ENCODE results near the gene NECTIN4.

DNA sequence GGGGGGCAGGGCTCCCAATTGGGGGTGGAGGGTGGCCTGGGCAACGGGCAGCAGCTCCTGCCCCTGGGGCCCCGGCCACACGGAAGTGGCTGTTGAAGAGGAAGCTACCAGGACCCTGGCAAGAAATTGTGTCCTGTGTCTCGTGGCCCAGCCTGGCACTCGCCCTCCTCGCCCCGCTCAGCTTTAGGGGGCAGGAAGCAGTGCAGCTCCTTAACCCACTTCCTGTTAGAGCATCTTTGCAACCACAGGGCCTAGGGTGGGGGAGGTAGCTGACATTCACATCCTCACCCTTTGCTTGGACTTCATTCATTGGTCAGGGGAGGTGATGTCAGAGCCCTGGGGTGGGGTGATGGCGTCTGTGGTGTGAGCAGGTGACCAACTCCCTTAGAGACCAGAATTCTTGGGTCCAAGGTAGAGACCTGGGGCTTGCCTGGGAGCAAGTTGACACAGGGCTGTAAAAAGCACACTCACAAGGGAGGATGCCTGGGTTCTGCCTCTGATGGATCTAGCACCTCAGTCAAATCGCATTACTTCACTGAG is 19.6 kb downstream of the NECTIN4 start, which contains the start of gene ARHGAP30:
- TF ChIP-seq EZH2 (IDR thresholded peaks at IDR 0.05; ENCODE audit: borderline replicate concordance, low read depth, low read length, severe bottlenecking), result no peak
- TF ChIP-seq, protein P1, sequence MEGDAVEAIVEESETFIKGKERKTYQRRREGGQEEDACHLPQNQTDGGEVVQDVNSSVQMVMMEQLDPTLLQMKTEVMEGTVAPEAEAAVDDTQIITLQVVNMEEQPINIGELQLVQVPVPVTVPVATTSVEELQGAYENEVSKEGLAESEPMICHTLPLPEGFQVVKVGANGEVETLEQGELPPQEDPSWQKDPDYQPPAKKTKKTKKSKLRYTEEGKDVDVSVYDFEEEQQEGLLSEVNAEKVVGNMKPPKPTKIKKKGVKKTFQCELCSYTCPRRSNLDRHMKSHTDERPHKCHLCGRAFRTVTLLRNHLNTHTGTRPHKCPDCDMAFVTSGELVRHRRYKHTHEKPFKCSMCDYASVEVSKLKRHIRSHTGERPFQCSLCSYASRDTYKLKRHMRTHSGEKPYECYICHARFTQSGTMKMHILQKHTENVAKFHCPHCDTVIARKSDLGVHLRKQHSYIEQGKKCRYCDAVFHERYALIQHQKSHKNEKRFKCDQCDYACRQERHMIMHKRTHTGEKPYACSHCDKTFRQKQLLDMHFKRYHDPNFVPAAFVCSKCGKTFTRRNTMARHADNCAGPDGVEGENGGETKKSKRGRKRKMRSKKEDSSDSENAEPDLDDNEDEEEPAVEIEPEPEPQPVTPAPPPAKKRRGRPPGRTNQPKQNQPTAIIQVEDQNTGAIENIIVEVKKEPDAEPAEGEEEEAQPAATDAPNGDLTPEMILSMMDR (IDR thresholded peaks at IDR 0.05; ENCODE audit: borderline replicate concordance, extremely low read depth, low read length, poor library complexity, severe bottlenecking), result no peak
